ENCODE measurements around the gene PPP1R2C.

- TF ChIP-seq POLR2A (IDR thresholded peaks at IDR 0.05): no peak
- TF ChIP-seq CTCF (IDR thresholded peaks at IDR 0.05): no peak
- TF ChIP-seq EP300 (IDR thresholded peaks at IDR 0.05): no peak
These were observed 7.4 kb downstream of the PPP1R2C start for GRCh38 chrX:42770566-42770965.

Measured in tibial nerve (tissue), 4 donors.